Measurements from ENCODE around the gene ISOC2. TPM values are rescaled to one million over a fixed set of nuclear protein-coding genes. Genes with fewer than 3 reads are reported as not detected.

Gene ISOC2
- total RNA-seq, 1 experiment from 2014 or later, result 251 TPM

- CTCF ChIA-PET, result no interaction called here
- Histone ChIP-seq H2AFZ (ENCODE audit: low read length) (no peak overlapping the region), H3K4me2 (ENCODE audit: low read length) (no peak overlapping the region), H3K4me1 (ENCODE audit: insufficient read depth, low read length) (no peaks in the 10 kb centered on the region), H3K9me3 (ENCODE audit: low read length) (no peaks in the 10 kb centered on the region), H3F3A (ENCODE audit: low read length, unreplicated experiment) (no peaks in the 10 kb centered on the region), H3K36me3 (ENCODE audit: low read depth, low read length) (no peaks in the 10 kb centered on the region), H3K9ac (ENCODE audit: low read length) (no peak overlapping the region), H4K20me1 (ENCODE audit: low read length) (no peaks in the 10 kb centered on the region), H3K9me2 (replicated peaks; ENCODE audit: low read length) (no peaks in the 10 kb centered on the region), H3K79me2 (ENCODE audit: low read length) (no peaks in the 10 kb centered on the region), H3K4me3 (ENCODE audit: low read length) (no peak overlapping the region), H3K27me3 (ENCODE audit: low read length) (no peaks in the 10 kb centered on the region), H3K27ac (ENCODE audit: low read length) (no peak overlapping the region)
- intact Hi-C loops (cut with micrococcal nuclease), result no loop called here
- POLR2A ChIA-PET (ENCODE audit: unreplicated experiment), result no interaction called here
- BruUV-seq (replicated peaks), result no TSS peak
- TF ChIP-seq EZH2phosphoT487 (IDR thresholded peaks at IDR 0.05; ENCODE audit: borderline replicate concordance, low read length) (no peak), EZH2 (IDR thresholded peaks at IDR 0.05; ENCODE audit: low read length, unreplicated experiment) (no peak)
- TF ChIP-seq, protein P1, sequence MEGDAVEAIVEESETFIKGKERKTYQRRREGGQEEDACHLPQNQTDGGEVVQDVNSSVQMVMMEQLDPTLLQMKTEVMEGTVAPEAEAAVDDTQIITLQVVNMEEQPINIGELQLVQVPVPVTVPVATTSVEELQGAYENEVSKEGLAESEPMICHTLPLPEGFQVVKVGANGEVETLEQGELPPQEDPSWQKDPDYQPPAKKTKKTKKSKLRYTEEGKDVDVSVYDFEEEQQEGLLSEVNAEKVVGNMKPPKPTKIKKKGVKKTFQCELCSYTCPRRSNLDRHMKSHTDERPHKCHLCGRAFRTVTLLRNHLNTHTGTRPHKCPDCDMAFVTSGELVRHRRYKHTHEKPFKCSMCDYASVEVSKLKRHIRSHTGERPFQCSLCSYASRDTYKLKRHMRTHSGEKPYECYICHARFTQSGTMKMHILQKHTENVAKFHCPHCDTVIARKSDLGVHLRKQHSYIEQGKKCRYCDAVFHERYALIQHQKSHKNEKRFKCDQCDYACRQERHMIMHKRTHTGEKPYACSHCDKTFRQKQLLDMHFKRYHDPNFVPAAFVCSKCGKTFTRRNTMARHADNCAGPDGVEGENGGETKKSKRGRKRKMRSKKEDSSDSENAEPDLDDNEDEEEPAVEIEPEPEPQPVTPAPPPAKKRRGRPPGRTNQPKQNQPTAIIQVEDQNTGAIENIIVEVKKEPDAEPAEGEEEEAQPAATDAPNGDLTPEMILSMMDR (conservative IDR thresholded peaks at IDR 0.05; ENCODE audit: low read depth, low read length), result no peak
- no peak for ATAC-seq
- DNase-seq, result no peak
Observed at GRCh38 chr19:55432241-55432959, 29.0 kb downstream of the ISOC2 start.

- Histone ChIP-seq H2AFZ (ENCODE audit: low read length) (no peak overlapping the region), H3K4me1 (ENCODE audit: insufficient read depth, low read length) (no peaks in the 10 kb centered on the region), H3K27ac (ENCODE audit: low read length) (no peak overlapping the region), H4K20me1 (ENCODE audit: low read length) (no peaks in the 10 kb centered on the region), H3K4me2 (ENCODE audit: low read length) (no peak overlapping the region), H3K36me3 (ENCODE audit: low read depth, low read length) (no peaks in the 10 kb centered on the region), H3K9me2 (replicated peaks; ENCODE audit: low read length) (no peaks in the 10 kb centered on the region), H3K9me3 (ENCODE audit: low read length) (no peaks in the 10 kb centered on the region), H3K27me3 (ENCODE audit: low read length) (0 out of 2 replicates have a peak, but pooled peaks cover 2% of the 10 kb centered on the region), H3K79me2 (ENCODE audit: low read length) (no peaks in the 10 kb centered on the region), H3K4me3 (ENCODE audit: low read length) (no peak overlapping the region), H3K9ac (ENCODE audit: low read length) (no peak overlapping the region), H3F3A (ENCODE audit: low read length, unreplicated experiment) (no peaks in the 10 kb centered on the region)
- no TSS peak for BruUV-seq (replicated peaks)
- ChIA-PET CTCF (no interaction called here), POLR2A (ENCODE audit: unreplicated experiment) (no interaction called here)
- intact Hi-C loops (cut with micrococcal nuclease), result no loop called here
- ATAC-seq (no peak), DNase-seq (no peak)
- TF ChIP-seq EZH2phosphoT487 (IDR thresholded peaks at IDR 0.05; ENCODE audit: borderline replicate concordance, low read length) (no peak), EZH2 (IDR thresholded peaks at IDR 0.05; ENCODE audit: low read length, unreplicated experiment) (no peak)
- TF ChIP-seq, protein P1 (conservative IDR thresholded peaks at IDR 0.05; ENCODE audit: low read depth, low read length), result no peak
Observed at GRCh38 chr19:55431183-55431582, 30.3 kb downstream of the ISOC2 start.

DNA sequence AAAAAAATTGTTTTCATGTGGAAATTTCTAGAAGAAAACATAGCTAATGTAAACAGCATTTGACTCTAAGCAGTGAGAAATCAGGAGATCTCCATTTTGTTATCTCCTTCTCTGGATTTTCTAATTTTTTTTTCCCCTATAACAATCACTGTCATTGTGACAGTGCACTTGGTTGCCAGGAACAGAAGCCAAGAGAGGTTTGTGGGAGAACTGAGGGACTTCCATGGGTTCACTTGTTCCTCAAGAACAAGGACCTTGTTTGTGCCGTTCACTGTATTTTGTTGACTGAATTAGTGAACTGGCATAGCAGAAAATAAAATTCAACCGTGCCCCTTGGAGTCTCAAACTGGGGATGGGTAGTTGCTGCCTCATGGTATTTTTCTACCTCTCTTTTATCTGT lies 35.4 kb downstream of the ISOC2 start:
- ChIA-PET CTCF (no interaction called here), POLR2A (ENCODE audit: unreplicated experiment) (interaction anchor here (0.6 kb wide), 1 partner anchor 18 kb away, joined by 4 read pairs; the partner anchor contains the start of gene UBE2S)
- DNase-seq (no peak), ATAC-seq (no peak)
- no peak overlapping the region for H3K27ac ChIP-seq (ENCODE audit: low read length)
- BruUV-seq (replicated peaks), result no TSS peak
- H3K4me3 ChIP-seq (ENCODE audit: low read length), result no peak overlapping the region
- H3K9me3 ChIP-seq (ENCODE audit: low read length), result no peaks in the 10 kb centered on the region
- TF ChIP-seq, protein P1 (conservative IDR thresholded peaks at IDR 0.05; ENCODE audit: low read depth, low read length), result no peak
- TF ChIP-seq EZH2phosphoT487 (IDR thresholded peaks at IDR 0.05; ENCODE audit: borderline replicate concordance, low read length) (no peak), EZH2 (IDR thresholded peaks at IDR 0.05; ENCODE audit: low read length, unreplicated experiment) (no peak)
- H3K36me3 ChIP-seq (ENCODE audit: low read depth, low read length), result no peaks in the 10 kb centered on the region
- H3K79me2 ChIP-seq (ENCODE audit: low read length), result no peaks in the 10 kb centered on the region
- H3K9ac ChIP-seq (ENCODE audit: low read length), result no peak overlapping the region
- H3K4me1 ChIP-seq (ENCODE audit: insufficient read depth, low read length), result no peaks in the 10 kb centered on the region
- intact Hi-C loops (cut with micrococcal nuclease), result no loop called here
- H3F3A ChIP-seq (ENCODE audit: low read length, unreplicated experiment), result no peaks in the 10 kb centered on the region
- no peak overlapping the region for H2AFZ ChIP-seq (ENCODE audit: low read length)
- no peaks in the 10 kb centered on the region for H4K20me1 ChIP-seq (ENCODE audit: low read length)
- peaks cover 18% of the 10 kb centered on the region; the same call in 1 of the 2 replicates for H3K27me3 ChIP-seq (ENCODE audit: low read length)
- no peaks in the 10 kb centered on the region for H3K9me2 ChIP-seq (replicated peaks; ENCODE audit: low read length)
- H3K4me2 ChIP-seq (ENCODE audit: low read length), result no peak overlapping the region

Measured in PC-3 (cell line).